ENCODE results near the gene GABBR2.

The GABBR2 gene

DNA sequence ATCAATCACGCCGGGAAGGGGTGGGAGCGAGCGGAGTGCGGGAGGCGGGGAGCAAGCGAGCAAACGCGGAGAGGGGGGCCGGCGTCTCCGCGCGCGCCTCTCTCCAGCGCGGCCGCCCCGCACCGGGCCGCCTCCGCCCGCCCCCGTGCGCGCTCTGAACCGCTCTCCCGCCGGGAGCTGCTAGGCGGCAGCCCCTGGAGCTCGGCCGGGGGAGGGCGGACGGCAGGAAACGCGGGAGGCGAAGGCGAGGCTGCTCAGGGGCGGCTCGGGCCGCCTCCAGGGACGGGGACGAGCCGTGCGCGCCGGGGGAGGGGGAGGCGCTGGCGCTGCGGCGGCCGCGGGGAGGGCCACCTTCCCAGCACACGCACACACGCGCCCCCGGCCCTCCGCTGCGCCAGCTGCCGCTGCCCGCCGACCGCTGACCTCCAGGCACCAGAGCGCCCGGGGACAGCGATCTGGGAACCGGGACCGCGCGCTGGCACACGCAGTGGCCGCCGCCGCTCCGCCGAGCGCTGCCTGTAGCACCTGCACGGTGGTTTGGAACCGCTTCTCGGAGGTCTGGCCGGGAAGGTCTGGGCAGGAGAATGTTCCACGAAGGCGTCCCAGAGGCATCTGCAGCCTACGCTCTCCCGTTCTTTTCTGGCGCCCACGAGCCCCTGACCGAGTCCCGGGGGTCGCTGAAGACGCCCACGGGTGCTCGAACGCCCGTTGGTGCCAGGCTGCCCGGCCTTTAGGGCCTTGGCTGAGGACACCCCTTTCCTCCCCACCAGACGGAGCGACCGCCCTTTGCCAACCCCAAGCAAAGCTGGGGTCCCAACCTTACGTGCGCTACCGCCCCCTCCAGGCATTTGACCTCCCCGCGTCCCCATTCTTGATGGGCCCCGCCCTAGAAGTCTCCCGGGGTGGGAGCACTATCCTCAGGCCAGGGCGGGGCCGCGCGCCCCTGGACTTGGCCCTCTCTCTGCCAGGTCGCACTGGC lies at the start of gene GABBR2:
TSS of gene GABBR2 (minus strand) at position 3 of the 979 bp plus-strand sequence. CDS start 198 bp downstream, outside the sequence.
- no peak for DNase-seq

DNA sequence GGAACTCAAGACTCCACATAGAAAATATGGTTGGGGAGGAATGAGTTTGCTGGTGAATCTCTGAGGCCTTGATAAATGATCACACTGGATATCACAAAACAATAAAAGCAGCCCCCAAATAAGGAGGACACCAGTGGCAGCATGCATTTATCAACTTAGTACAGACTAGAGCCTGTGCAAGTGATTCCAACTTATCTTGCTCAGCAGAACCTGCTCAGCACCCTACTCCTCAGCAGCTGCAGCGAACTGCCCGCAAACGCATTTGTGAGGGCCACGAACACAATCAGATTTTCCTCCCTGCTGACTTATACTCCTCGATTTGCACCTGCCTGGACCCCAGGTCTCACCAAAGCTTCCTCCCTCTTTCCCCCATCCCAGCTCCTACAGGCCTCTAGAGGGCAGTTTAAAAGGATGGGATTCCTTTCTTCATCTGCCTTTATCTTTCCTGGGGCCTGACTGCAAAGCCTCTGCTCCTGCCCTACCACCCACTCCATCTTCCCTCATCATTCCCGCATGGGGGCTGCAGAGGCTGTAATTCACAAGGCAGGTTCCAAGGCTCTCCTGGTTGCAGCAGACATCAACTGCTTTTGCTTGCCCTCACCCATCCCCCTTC lies 46.4 kb upstream of the GABBR2 start:
- DNase-seq, result no peak

DNA sequence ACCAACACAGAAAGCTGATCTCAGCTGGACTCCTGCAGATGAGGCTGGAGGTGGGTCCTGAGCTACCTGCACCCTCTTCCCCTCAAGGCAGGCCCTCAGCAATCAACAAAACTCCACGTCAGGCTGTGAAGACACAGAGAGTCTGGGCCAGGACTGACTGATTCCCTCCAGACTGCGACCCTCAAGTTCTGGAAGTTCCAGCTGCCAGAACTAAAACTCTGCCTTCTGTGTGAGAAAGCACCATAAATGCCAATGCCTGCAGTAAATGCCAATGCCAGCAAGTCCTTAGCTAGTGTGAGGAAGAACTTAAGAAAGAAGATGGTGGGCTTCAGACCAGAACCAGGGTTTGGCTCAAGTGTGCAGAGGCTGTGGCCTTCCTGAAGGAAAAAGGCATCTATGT lies 42.5 kb upstream of the GABBR2 start:
- no peak for DNase-seq

DNA sequence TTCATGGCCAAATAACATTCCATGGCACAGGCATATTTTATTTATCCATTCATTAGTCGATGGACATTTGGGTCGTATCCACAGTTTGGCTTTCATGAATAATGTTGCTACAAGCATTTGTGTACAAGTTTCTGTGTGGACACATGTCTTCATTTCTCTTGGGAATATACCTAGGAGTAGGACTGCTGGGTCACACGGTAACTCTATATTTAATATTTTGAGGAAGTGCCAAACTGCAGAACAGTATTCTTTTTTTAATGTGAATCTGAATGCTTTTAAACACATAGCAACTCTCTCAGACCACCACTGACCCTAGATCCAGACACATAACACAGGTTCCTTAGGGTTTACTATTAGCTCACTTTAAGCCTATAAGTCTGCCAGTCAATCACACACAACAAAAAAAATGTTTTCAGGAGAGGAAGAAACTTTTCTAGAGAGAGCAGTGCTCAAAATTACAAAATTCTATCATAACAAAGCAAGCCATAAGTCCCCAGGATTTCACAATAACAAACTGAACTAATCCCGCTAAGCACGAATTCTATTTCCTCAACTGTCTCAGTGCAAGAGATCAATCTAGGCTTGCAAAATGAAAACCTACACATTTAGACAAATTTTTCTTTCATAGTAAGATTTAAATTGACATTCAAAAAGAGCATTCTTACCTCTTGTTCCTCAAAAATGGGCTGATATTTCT lies 41.8 kb upstream of the GABBR2 start:
- no peak for DNase-seq

DNA sequence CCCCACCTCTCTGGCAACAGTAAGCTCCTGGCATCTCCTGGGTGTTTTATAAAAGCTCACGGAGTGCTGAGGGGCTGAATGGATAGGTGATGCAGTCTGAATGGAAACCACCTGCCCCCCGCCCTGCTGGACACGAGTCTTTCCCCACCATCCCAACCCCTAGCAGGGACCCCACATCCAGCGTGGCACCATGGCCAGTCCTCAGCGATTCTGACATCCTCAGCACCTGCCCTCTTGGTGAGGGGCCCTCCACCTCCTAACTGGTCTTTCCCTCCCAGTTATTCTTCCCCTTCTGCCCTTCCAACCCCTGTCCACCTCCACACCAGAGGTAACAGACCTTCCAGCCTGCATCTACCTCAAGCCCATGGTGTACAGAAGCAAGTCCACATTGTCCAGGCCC lies 38.7 kb upstream of the GABBR2 start:
- no peak for DNase-seq

DNA sequence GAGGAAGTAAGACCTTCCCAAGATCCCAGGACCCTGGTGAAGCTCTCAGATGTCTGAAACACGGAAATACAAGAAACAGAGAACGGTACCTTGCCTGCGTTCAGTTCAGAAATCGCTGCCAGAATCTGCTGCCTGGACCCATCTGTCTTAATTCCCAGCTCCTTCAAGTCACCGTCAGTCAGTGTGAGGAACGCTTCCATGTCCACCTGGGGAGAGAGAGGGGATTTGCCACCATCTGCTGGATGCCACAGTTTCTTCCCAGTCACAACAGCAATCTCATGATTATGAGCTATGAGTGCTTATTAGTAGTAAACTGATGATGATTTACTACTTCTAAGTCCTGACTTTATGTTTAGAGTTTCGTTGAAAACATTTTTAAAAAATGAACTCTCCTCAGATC lies 36.7 kb upstream of the GABBR2 start:
- no peak for DNase-seq

- no peak for DNase-seq
These were observed 35.3 kb upstream of the GABBR2 start for GRCh38 chr9:98743818-98744611.

GRCh38 chr9:98743329-98743728 lies 34.6 kb upstream of the GABBR2 start:
- DNase-seq, result no peak

DNA sequence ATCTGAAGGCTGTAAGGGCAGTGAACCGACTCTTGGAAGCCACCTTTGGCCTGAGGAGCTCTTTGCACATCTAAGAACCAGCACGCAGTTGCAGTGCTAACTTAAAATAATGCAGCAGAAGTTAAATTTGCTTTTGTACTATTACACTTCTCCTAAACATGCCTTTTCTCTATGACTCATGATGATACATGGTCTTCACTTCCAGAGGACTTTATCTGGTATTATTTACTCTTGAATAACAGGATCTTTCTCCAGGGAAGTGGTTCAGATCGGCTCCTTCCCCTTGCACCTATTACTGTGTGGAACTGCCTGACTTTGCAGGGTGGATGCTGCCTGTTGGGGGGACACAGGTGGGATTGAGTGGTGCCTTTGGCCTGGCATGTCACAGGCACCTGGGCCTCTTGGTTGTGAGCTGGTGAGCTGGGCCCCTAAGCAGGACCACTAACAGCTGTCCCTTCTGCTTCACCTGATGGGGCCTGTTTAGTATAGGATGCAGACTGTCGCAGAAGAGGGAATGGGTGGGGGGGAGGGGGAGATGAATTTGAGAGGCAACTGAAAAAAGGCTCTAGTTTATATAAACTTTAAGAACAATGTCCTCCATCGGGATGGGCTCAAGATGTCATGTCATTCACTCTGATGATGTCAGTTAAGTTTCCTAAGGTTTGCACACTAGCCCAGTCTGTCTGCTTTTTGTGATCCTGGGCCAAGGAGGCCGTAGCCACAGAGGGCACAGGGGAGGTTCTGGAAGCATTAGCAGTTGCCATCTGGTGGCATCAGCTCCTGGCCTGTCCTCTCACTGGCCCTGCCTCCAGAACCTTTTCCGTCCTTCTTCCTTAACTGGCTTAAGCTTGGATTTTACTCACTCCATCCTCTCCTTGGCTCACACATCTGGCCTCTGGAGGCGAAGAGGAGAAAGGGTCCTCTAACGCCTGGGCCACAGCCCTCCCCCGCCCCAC lies 33.9 kb upstream of the GABBR2 start:
- DNase-seq, result no peak

GRCh38 chr9:98740226-98740881 lies 31.6 kb upstream of the GABBR2 start:
- DNase-seq, result no peak

DNA sequence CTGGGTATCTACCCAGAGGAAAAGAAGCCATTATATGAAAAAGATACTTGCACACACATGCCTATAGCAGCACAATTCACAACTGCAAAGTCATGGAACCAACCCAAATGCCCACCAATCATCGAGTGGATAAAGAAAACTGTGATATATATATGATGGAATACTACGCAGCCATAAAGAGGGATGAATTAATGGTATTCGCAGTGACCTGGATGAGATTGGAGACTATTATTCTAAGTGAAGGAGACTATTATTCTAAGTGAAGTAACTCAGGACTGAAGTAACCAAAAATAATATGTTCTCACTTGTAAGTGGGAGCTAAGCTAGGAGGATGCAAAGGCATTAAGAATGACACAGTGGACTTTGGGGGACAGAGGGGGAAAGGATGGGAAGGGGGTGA lies 30.0 kb upstream of the GABBR2 start:
- DNase-seq, result no peak

GRCh38 chr9:98736226-98736625 lies 27.5 kb upstream of the GABBR2 start:
- no peak for DNase-seq

DNA sequence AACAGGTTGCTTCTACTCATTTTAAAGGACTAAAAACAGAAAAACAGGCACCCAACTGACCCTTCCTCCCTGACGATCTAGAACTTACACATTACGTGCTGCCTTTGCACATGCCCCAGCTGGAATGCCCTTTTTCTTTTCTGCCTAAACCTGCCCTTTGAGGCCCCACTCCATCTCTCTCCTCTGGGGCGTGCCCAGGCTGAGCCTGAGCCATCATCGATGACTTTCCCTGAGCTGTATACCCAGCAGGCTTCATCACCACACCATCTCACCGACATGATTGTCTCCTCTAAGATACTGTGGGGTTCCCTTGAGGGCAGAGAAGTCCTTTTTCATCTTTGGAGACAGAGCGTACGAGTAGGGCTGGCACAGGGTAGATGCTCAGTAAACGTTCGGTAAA lies 24.1 kb upstream of the GABBR2 start:
- no peak for DNase-seq

GRCh38 chr9:98732091-98732490 lies 23.4 kb upstream of the GABBR2 start:
- no peak for DNase-seq

DNA sequence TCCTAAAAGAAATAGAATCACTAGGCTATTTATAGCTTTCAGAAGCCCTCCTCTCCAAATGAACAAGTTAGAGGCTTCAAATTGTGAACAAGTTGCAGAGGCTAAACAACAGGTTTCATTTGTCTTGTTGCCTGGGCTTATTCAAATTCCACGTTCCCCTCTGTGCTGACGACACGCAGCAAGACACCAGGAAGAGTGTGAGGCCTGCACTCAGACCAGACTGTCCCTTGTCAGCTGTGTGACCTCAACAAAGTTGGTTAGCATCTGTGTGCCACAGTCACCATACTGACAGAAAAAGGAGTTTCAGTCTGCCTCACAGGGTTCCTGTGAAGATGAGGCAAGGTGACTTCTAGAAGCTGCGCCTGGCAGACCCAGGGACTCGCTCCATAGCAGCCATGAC lies 22.1 kb upstream of the GABBR2 start:
- DNase-seq, result no peak

GRCh38 chr9:98728500-98728899 lies 19.8 kb upstream of the GABBR2 start:
- no peak for DNase-seq

DNA sequence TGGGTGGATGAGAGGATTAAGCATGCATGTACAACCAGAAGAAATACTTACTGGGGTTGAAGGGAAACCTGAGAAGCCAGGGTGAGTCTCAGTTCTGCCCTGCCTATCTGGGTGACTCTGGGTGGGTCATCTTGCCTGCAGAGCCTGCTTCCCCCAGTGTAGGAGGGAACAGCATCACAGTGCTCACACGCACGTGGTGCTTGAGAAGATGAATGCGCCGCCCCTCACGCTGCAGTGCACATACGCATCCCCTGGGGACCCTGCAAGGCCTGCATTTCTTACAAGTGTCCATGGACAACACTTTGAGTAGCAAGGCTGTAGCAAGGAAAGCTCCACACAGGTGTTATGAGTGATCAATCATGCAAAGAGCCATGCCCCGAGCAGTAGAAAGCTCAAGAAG lies 18.7 kb upstream of the GABBR2 start:
- DNase-seq, result no peak

DNA sequence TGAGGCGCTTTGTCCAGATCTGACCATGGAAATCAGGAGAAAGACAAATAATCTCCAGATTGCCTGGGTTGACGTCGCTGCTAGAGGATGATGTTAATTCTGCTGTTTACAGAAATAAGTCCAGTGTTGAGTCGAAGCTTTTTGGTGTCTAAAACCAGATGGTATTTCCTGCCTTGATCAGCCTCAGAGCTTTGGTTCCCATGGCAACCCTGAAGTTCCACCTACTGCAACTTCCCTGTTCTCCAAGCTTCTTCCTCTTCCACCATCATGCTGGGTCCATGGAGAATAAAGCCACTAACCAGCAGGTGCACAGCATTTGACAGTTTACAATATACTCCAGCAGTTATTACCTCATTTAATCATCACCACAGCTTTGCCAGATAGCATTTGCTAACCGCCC lies 18.0 kb upstream of the GABBR2 start:
- no peak for DNase-seq

GRCh38 chr9:98724810-98725530 lies 16.2 kb upstream of the GABBR2 start:
- no peak for DNase-seq

GRCh38 chr9:98721643-98722042 lies 12.9 kb upstream of the GABBR2 start:
- no peak for DNase-seq

Data from NCI-H1417 treated with DMSO at 0.1 percent for 48 hours (cell line).